IMR-90 (cell line): ENCODE results near the gene KIF1A.

Experiments
- FOS ChIP-seq: fragments of 150-350 bp; IDR thresholded peaks from 2 replicates; pipeline ENCODE4 v1.6.1; 2016; ENCODE audit warnings: low read depth, low read length
- MAZ ChIP-seq: IDR thresholded peaks from 2 replicates; pipeline ENCODE4 v1.6.1; 2012; ENCODE audit warnings: low read depth, mild to moderate bottlenecking, low read length, improper control_type of control experiment, moderate library complexity, borderline replicate concordance
- MXI1 ChIP-seq: IDR thresholded peaks from 2 replicates; pipeline ENCODE4 v1.6.1; 2012; ENCODE audit warnings: low read depth, mild to moderate bottlenecking, low read length, moderate library complexity, borderline replicate concordance
- POLR2A ChIP-seq: IDR thresholded peaks from 2 replicates; pipeline ENCODE4 v1.6.1; 2012; ENCODE audit warnings: mild to moderate bottlenecking, low read depth, low read length
- SMC3 ChIP-seq: fragments of 150-350 bp; IDR thresholded peaks from 2 replicates; pipeline ENCODE4 v1.6.1; 2016; ENCODE audit warnings: low read depth, mild to moderate bottlenecking, antibody characterized with exemption, low read length, moderate library complexity
- TF ChIP-seq, protein P1 (sequence below): conservative IDR thresholded peaks from 2 replicates; pipeline ENCODE4 v1.5.1; 2012; ENCODE audit warnings: mild to moderate bottlenecking, low read depth, low read length, improper control_type of control experiment

DNA sequence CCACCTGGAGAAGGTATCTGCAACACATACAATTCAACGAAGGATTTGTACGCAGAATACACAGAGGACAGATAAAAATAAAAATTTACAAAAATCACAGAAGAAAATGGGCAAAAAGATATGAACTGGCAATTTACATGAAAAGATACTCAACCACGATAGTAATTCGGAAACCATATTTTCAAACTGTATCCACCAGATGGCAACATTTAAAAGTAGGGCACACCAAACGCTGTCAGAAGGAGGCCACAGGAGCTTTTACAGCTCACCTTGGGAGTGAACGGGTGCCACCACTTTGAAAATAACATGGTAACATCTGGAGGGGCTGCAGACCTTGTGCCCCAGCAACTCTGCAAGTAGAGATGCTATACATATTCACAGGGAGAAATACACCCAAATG, 9.8 kb downstream of the KIF1A start:
- TF ChIP-seq MAZ (no peak), SMC3 (no peak), POLR2A (no peak), MXI1 (no peak), FOS (no peak)
- TF ChIP-seq, protein P1, sequence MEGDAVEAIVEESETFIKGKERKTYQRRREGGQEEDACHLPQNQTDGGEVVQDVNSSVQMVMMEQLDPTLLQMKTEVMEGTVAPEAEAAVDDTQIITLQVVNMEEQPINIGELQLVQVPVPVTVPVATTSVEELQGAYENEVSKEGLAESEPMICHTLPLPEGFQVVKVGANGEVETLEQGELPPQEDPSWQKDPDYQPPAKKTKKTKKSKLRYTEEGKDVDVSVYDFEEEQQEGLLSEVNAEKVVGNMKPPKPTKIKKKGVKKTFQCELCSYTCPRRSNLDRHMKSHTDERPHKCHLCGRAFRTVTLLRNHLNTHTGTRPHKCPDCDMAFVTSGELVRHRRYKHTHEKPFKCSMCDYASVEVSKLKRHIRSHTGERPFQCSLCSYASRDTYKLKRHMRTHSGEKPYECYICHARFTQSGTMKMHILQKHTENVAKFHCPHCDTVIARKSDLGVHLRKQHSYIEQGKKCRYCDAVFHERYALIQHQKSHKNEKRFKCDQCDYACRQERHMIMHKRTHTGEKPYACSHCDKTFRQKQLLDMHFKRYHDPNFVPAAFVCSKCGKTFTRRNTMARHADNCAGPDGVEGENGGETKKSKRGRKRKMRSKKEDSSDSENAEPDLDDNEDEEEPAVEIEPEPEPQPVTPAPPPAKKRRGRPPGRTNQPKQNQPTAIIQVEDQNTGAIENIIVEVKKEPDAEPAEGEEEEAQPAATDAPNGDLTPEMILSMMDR = no peak
